Glomerular visceral epithelial cell (primary cell): ENCODE data around the gene NAA40.

ENCODE experiments used
- DNase-seq: peaks from one replicate; pipeline ENCODE4 v3.0.0-alpha.2; 2016; ENCODE audit errors: extremely low spot score

The NAA40 gene

DNA sequence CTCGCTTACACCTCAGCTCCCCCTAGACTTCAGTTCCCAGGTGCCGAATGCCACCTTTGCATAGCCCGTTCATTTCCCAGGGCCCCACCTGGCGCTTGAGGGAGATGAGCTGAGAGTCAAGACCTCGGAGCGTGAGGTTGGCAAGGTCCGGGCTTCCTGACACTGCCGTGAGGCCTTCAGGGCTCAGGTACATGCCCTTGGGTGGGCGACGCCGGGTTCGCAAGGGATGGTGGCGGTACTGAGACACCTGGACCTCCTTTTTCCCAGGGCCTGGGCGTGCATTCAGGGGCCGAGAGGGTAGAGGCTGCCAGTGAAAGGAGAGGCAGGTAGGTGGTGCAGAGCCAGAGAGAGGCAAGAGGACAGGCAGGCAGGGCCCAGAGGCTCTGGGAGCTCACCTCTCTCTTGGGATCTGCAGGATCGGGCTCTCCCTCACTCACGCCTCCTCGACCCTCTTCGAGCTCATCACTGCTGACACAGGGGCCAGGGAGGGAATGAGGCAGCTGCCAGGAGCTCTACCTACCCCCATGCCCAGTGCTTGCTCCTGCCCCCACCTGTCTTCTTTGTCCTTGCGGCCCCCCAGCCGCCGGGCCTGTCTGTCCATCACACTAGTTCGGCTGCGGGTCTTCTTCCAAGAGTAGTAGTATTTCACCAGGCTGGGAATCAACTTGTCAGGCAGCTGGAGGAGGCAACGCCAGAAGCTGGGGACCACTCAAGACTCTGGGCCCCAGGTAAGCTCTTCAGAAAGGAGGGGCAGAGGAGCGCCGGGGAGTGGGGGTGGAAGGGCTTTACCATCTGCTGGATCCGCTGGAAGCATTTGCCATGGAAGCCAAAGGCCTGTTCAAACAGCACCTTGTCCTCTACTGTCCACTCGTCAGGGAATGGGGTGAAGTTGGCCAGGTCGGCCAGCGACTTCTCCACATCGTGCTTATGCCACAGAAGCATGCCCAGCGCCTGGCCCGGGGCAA, 24.7 kb upstream of the NAA40 start:
- no peak for DNase-seq

DNA sequence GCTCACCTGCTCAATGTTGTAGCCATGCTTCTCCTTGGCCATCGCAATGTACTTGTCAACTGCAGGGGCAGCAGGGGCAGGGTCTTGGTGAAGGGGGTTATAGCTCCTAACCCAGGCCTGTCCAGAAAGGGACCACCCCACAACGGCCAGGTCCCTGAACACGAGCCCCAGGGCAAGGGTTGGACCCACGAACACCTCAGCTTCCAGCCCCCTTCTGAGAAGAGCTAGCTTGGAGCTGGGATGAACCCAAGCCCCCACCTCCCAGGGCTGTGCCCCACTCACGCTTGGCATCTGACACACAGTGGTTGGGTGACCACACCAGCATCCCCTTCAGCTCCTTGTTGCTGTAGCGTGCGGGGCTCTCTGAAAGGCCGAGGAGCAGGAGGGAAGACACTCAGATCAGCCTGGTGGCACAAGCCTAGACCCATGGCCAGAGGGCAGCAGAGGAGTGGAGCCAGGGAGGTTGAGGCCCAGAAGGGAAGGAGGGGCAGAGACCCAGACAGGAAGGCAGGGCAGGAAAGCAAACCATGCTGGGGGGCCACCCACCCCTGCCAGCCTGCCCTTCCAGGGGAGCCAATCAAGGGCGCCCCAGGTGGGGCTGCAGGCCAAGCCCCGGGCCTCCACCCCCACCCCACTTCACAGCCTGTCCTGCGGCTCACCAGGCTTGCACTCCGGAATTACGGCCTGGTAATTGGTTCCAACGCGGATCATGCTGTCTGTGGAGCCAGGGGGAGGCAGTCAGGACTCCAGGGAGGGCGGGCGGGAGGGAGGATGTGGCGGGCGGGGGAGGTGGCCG, 23.7 kb upstream of the NAA40 start:
- no peak for DNase-seq

DNA sequence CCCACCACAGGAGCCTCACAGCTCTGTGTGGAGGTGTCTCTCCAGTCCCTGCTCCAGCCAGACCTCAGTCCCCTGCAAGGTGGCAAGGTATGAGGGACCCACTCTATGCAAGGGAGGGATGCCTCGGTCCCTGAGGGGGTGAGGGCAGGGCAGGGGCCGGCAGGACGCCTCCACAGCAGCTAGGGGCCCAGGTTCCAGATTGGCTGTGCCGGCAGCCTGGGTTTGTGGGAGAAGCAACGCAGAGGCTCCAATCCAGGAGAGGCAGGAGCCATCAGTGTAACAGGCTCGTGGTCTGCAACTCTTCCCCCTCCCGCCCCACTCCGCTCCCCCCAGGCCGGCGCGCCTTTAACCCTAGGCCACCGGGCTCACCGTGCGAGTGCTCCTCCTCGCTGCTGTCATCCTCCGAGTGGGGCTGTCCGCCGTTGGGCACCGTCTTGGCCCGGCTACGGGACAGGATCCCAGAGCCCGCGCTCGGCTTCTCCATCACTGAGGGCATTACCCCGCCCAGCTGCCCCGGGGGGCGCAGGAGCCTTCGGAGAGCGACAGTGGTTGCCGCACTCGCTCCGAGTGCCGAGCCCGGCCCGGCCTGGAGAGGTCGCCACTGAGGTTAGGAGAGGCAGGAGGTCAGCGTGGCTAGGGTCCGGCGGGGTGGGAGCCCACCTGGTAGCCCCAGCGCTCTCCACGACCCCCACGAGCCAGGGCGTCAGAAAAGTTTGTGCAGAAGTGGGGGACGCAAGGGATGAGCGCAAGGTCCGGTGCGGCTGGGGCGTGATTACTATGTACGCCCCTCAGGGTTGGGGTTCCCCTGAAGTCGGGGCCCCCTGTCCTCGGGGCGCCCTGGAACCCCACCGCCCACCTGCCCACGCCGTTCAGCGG, 22.6 kb upstream of the NAA40 start:
- DNase-seq = no peak

DNA sequence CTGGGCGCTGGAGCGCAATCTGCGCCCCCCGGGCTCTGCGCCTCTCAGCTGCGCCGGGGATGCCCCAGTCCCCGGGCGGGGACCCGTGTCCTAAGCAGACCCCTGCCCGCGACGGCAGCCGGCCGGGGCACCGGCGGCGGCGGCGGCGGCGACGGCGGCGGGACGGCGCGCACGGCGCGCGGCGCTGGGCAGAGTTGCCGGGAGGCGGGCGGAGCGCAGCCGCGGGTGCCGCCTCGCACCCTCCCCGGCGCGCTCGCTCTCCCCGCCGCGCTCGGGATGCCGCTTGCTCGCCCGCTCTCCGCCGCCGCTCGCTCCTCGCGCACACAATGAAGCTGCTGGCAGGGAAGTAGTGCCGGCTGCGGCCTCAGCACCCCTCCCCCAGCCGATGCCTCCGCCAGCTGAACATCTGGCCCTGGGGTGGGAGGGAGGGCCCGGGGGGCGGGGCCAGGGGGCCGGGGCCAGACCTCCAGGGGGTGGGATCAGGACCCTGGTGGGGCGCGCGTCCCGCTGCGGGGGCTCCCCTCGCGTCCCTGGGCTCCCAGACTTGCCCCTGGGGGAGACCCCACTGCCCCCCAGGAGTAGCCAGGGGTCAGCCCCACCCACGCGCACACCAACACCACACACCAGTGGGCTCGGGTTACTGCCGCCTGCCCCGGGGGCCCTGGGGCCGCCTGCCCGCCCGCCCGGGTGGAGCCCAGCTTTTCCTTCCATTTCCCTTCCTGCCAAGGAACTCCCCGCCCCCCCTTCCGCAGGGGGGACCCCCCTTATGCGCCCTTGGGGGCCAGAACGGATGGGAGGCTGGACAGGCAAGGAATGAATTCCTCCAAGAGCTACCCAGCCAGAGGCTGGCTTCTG, 21.7 kb upstream of the NAA40 start, which contains the start of gene RCOR2:
TSS of gene RCOR2 (minus strand) at position 328 of the 855 bp plus-strand sequence. CDS start 708 bp downstream, outside the sequence.
- peak; percentile 76 for DNase-seq

DNA sequence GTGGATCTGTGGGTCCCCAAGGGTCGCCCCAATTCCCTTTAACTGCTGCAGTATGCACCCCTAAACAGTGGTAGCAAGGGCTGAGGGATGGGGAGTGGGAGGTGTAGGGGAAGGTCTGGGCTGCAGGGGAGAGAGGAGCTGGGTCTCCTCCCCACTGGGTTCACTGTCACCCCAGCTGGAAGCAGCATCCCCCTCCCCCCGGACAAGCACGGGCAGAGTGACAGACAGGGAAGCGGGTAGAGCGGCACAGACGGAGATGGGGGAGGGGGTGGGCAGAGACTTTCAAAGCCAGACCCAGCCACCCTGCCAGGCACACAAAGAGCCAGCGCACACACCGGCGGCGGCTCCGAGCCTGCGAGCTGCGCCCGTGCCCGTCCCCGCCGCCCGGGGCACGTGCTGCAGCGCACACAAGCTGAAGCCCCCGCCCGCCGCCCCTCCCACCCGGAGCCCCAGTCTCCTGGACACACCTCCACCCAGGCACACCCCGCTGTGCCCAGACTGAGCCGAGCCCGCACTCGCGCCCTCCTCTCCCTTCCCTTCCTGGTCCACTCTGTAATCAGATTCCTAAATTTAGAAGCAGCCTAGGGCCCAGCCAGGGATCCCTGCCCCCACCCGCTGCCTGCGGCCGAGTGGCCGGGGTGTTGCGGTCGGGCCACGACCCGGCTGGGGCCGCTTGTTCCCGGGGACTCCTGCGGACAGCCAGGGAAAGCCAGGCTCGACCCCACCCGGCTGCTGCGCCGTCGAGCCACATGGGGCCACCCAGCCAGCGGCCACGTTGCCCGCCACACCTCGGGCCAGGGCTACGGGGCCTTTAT, 20.9 kb upstream of the NAA40 start:
- DNase-seq = no peak

DNA sequence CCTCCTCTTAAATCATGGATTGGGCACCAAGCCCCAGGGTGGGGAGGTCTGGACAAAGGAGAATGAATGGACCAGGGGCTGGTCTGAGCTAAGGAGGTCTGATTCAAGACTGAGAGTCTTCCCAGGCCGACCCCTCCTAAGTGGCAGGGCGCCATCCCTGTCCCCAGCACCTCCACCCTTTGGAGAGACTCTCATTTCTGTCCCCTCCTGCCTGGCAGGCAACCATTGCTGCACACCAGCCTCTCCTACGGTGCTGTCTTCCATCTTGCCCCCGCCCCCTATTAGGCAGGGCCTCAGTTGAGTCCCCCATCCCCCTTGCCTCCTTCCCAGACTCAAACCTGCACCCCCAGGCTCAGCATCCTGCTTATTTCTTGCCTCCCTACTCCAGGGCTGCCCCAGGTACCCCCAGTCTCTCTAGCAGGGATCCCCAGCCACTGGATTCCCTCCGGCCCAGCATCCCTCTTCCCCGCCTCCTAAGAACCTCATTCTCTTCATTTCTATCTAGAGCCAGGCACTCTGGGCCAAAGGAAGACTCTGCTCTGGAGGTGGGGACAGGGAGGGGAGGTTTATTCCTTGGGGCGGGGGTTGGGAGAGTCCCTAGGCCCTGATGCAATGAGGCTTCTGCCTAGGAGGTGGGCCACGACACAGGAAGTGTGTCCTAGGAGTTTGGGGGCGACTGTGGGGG, 20.2 kb upstream of the NAA40 start:
- DNase-seq = no peak

GRCh38 chr11:63919267-63920125, 19.3 kb upstream of the NAA40 start:
- DNase-seq = no peak

DNA sequence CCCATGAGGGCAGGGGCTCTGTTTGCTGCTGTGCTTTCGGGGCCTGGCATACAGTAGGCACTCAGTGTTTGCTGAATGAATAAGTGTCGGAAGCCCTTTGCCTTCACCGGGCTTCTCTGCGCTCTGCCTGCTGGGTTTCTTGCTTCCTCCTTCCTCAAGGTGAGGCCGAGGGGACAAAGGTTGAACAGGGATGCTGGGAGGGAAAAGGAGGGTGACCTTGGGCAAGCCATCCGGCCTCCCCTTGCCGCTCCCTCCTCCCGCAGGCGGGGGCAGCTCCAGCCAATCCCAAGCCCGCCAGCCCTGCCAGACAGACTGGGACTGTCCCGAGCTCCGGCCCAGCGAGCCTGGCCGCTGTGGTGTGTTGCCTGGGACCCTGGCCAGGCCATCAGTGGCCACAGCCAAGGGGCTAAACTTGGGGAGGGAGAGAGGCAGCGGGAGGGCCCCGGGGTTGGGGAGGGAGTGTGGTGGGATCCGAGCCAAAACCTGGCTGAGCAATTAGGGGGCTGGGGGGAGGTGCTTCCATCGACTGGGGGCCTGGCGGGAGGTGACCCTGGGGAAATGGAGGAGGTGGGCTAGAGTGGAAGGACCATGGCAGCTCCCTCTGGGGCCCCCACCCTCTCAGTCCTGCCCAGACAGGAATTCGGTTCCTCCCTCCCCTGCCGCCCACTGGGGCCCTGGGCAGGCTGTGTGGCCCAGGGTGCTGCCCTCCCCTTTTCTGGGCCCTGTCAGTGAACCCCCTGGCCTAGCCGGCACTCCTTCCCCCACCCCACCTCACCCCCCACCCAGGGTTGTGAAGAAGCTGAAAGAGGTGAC, 18.5 kb upstream of the NAA40 start:
- DNase-seq = no peak

GRCh38 chr11:63920939-63921417, 17.8 kb upstream of the NAA40 start:
- no peak for DNase-seq

DNA sequence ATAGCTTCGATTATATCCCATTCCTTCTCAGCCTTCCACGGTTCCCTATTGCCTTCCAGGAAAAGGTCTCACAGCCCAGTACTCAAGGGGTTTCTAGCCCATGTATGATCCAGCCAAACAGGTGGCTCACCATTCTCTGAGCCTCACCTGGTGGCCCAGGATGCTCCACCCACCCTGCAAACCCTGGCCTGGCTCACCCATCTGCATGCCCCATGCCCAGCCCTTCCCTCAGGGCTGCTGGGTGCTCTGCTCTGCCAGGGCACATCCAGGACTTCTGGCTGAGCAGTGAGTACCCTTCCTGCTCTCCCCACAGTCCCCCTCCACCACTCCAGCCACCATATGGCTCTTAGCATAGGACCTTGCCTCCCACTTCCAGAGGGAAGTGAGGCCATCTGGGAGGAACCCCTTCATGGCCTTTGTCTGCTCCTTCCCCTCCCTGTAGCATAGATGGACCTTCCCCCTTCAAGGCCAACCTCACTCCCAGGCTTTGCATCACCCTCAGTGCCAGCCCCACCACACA, 16.1 kb upstream of the NAA40 start:
- no peak for DNase-seq

DNA sequence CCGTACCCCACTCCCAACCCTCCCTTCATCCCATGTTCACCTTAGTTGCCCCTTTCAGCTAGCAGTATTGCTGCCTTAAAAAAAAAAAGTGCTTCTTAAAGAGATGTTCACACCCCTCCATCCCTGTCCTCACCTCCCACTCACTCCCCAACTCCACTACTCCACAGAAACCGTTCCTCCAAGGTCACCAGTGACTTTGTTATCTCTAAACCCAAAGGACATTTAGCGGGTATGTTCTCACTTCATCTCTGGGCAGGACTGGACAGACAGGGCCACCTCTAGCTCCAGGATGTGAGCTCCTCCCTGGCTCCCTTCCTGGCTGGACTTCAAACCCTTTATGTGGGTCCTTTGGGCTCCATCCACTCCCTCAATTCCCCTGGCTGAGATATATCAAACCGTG, 15.5 kb upstream of the NAA40 start:
- no peak for DNase-seq

DNA sequence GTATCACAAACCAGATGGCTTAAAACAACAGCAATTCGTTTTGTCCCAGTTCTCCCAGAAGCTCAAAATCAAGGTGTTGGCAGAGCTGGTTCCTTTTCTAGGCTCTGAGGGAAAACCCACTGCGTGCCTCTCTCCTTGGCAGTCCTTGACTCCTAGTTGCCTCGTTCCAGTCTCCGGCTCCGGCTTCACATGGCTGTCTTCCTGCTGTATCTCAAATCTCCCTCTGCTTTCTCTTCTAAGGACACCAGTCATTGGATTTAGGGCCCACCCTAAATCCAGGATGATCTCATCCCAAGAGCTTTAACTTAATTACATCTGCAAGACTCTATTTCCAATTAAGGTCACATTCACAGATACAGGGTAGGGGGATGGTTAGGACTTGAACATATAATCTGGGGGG, 9.2 kb upstream of the NAA40 start:
- no peak for DNase-seq

- DNase-seq = no peak
These were observed 7.8 kb upstream of the NAA40 start for GRCh38 chr11:63931045-63931444.

DNA sequence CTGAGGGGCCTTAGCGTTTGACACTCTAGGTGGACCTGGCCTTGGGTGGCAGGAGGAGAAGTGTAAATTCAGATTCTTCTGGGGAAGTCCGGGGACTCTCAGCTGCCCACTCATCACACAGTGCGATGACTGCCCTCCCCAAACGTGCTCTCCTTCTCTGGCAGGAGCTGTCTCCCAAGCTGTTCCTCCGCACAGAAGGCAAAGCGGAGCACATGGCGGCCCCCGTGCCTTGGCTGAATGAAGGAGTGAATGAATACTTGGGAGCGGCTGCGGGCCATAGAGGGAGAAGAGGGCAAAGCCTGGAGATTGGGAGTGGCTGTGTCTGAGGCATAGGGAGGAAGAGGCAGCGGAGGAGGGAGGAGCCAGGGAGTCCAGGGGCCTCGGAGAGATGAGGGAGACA, 6.9 kb upstream of the NAA40 start:
- no peak for DNase-seq

GRCh38 chr11:63933459-63933858, 5.3 kb upstream of the NAA40 start:
- no peak for DNase-seq

DNA sequence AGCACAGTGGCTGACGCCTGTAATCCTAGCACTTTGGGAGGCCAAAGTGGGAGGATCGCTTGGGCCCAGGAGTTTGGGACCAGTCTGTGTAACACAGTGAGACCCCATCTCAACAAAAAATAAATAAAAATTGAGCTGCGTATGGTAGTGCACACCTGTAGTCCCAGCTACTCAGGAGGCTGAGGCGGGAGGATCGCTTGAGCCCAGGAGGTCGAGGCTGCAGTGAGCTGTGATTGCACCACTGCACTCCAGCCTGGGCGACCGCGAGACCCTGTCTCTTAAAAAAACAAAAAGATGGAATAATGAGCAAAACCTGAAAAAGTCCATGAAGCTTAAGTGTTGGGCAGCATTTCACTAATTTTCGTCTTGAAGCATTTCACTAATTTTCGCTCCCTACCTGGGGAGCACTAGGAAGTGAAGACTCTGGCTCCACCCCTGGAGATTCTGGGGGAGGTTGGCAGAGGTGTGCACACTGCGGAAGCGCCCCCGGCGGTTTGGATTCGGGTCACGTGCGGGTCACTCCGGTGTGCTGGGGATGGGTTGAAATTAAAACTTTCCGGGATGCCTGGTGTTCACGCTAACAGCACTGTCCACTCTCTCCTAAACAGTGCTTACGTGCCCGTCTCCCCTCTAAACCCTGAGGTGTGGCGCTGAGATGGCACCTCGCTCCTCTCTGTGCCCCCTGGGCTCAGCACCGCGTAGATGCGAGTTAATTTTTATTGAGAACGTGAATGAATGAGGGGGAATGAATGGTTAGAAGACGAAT, 906 bp upstream of the NAA40 start:
- no peak for DNase-seq
